GM12878 (cell line): ENCODE results near the gene DUSP22.

Source experiments
- POLR2A ChIP-seq: IDR thresholded peaks from 2 replicates; pipeline ENCODE4 v1.6.1; 2011; ENCODE audit warnings: low read depth, mild to moderate bottlenecking, low read length
- SMC3 ChIP-seq: IDR thresholded peaks from 2 replicates; pipeline ENCODE4 v1.6.1; 2011; ENCODE audit warnings: low read length, improper control_type of control experiment, borderline replicate concordance

- TF ChIP-seq SMC3 = no peak
- no peak for TF ChIP-seq POLR2A
Measured at GRCh38 chr6:378958-379409, 86.7 kb downstream of the DUSP22 start.
